ENCODE results near the gene DUSP15. TPM values are rescaled to one million over a fixed set of nuclear protein-coding genes. Genes with fewer than 3 reads are reported as not detected.

DUSP15 gene
- total RNA-seq, 1 donor from 2014 or later: 13.0 TPM

DNA sequence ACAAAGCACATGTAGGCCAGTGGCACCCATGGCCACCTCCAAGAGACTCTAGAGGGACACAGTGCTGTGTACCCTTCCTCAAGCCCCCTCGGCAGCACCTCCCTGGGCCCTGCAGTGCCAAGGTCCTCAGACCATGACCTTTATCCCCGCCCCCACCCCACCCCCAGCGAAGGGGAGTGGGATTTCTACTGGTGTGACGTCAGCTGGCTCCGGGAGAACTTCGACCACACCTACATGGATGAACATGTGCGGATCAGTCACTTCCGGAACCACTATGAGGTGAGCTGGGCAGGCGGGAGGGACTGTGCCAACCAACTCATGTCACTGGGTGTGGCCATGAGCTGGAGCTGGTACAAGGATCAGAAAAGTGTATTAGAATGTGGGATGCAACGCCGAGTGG lies 38.1 kb upstream of the DUSP15 start:
- Histone ChIP-seq H3K27ac (no peak overlapping the region), H3K9me3 (no peaks in the 10 kb centered on the region), H3K4me1 (no peaks in the 10 kb centered on the region), H3K27me3 (no peaks in the 10 kb centered on the region), H3K4me3 (no peak overlapping the region), H3K36me3 (no peaks in the 10 kb centered on the region)
- TF ChIP-seq, protein P1, sequence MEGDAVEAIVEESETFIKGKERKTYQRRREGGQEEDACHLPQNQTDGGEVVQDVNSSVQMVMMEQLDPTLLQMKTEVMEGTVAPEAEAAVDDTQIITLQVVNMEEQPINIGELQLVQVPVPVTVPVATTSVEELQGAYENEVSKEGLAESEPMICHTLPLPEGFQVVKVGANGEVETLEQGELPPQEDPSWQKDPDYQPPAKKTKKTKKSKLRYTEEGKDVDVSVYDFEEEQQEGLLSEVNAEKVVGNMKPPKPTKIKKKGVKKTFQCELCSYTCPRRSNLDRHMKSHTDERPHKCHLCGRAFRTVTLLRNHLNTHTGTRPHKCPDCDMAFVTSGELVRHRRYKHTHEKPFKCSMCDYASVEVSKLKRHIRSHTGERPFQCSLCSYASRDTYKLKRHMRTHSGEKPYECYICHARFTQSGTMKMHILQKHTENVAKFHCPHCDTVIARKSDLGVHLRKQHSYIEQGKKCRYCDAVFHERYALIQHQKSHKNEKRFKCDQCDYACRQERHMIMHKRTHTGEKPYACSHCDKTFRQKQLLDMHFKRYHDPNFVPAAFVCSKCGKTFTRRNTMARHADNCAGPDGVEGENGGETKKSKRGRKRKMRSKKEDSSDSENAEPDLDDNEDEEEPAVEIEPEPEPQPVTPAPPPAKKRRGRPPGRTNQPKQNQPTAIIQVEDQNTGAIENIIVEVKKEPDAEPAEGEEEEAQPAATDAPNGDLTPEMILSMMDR (IDR thresholded peaks at IDR 0.05): no peak
- no peak for DNase-seq (ENCODE audit: low spot score in 2 of 2)
- intact Hi-C loops (cut with DNase I): no loop called here

DNA sequence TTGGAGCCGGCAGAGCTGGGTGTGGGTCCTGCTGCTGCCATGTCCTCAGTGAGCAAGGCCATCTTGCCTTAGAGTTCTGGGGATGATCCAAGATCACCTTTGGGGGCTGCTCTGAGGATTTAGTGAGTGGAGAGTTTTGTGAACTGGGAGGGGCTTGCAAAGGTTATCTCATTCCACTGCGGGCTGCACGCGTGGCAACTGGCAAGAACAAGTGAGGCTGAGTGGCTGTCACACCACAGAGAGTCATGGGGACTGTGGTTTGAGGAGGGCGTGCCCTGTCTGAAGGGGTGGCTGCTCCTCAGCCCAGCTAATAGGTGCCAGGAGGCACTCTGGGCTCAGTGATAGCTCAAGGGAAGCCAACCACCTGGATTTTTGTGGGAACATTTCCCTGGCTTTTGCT lies 37.7 kb upstream of the DUSP15 start:
- no peak for DNase-seq (ENCODE audit: low spot score in 2 of 2)
- TF ChIP-seq, protein P1 (IDR thresholded peaks at IDR 0.05): no peak
- no peak overlapping the region for H3K27ac ChIP-seq
- no peaks in the 10 kb centered on the region for H3K27me3 ChIP-seq
- H3K36me3 ChIP-seq: no peaks in the 10 kb centered on the region
- no peaks in the 10 kb centered on the region for H3K9me3 ChIP-seq
- no peak overlapping the region for H3K4me3 ChIP-seq
- no peaks in the 10 kb centered on the region for H3K4me1 ChIP-seq
- intact Hi-C loops (cut with DNase I): no loop called here

- Histone ChIP-seq H3K36me3 (no peaks in the 10 kb centered on the region), H3K27ac (no peak overlapping the region), H3K4me1 (no peaks in the 10 kb centered on the region), H3K4me3 (no peak overlapping the region), H3K27me3 (no peaks in the 10 kb centered on the region), H3K9me3 (no peaks in the 10 kb centered on the region)
- no peak for DNase-seq (ENCODE audit: low spot score in 2 of 2)
- TF ChIP-seq, protein P1 (IDR thresholded peaks at IDR 0.05): no peak
- intact Hi-C loops (cut with DNase I): no loop called here
Observed at GRCh38 chr20:31907046-31907445, 36.7 kb upstream of the DUSP15 start.

DNA sequence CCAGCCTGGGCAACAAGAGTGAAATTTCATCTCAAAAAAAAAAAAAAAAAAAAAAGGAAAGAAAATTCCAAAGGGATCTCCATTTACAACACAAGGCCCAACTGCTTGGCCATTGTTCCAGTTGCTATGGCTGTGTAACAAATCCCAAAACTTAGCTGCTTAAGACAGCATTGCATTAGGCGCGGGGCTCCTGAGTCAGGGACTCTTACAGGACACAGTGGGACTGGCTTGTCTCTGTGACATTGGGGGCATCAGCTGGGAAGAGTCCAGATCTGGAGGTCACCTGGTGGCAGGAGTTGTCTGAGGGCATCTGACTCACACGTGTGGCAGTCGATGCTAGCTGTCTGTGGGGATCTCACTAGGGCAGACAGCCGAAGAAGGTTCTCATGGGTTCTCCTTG lies 35.7 kb upstream of the DUSP15 start:
- DNase-seq (ENCODE audit: low spot score in 2 of 2): no peak
- no peaks in the 10 kb centered on the region for H3K36me3 ChIP-seq
- no peaks in the 10 kb centered on the region for H3K9me3 ChIP-seq
- no peaks in the 10 kb centered on the region for H3K27me3 ChIP-seq
- H3K27ac ChIP-seq: no peak overlapping the region
- intact Hi-C loops (cut with DNase I): no loop called here
- no peaks in the 10 kb centered on the region for H3K4me1 ChIP-seq
- H3K4me3 ChIP-seq: no peak overlapping the region
- TF ChIP-seq, protein P1 (IDR thresholded peaks at IDR 0.05): no peak

DNA sequence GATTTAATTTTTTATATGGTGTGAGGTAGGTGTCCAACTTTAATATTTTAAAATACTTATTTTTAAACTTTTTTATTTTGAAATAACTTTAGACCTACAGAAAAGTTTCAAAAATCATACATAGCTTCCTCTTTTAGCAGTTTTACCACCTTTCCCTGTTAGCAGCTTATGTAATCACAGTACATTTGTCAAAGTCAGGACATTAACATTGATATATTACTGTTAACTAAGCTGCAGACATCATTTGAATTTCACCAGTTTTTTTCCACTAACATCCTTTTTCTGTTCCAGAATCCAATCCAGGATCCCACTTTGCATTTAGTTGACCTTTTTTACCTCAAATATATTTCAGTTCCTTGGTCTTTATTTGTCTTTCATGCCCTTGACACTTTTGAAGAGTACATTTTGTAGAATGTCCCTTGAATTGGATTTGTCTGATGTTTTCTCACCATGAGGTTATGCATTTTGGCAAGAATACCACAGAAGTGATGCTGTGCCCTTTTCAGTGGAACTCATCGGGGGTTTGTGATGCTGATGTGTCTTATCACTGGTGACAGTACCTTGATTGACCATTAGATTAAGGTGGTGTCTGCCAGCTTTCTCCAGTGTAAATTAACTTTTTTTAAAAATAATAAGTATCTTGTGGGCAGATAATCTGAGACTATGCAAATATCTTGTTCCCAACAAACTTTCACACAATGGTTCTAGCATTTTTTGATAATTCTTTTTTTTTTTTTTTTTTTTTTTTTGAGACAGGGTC lies 33.5 kb upstream of the DUSP15 start:
- no peaks in the 10 kb centered on the region for H3K4me1 ChIP-seq
- H3K27ac ChIP-seq: no peak overlapping the region
- TF ChIP-seq, protein P1 (IDR thresholded peaks at IDR 0.05): no peak
- H3K27me3 ChIP-seq: no peaks in the 10 kb centered on the region
- H3K9me3 ChIP-seq: no peaks in the 10 kb centered on the region
- intact Hi-C loops (cut with DNase I): no loop called here
- DNase-seq (ENCODE audit: low spot score in 2 of 2): no peak
- H3K4me3 ChIP-seq: no peak overlapping the region
- H3K36me3 ChIP-seq: no peaks in the 10 kb centered on the region

Data from ascending aorta (tissue), 2 donors.